CD4-positive, alpha-beta memory T cell (primary cell): ENCODE data around the gene PRPS2. TPM values are rescaled to one million over a fixed set of nuclear protein-coding genes. Genes with fewer than 3 reads are reported as not detected.

Source experiments
- CTCF ChIA-PET: fragments of 350-600 bp; sonication (Branson Sonifier 250); formaldehyde crosslinking; loops from one replicate; lab custom pipeline; 2021; ENCODE audit warnings: inconsistent platforms; ENCODE audit not compliant: partially characterized antibody; lab: Charles Lee
- POLR2A ChIA-PET: fragments of 350-600 bp; sonication (Branson Sonifier 250); formaldehyde crosslinking; loops from one replicate; lab custom pipeline; 2021; ENCODE audit not compliant: partially characterized antibody; lab: Charles Lee
- DNase-seq, 5 donors: peaks; one replicate each; pipeline versions ENCODE4 v3.0.0 to v3.0.0-alpha.2; 2020 to 2022; ENCODE audit warnings: mixed read lengths in 1 of 5
- H3K27ac ChIP-seq: one replicate; pipeline ENCODE4 v1.7.0; 2013; ENCODE audit warnings: low read depth, low read length
- H3K27me3 ChIP-seq: 2 replicates; pipeline ENCODE4 v1.7.0; 2013; ENCODE audit warnings: mild to moderate bottlenecking, low read length, moderate library complexity; ENCODE audit not compliant: insufficient read depth
- H3K36me3 ChIP-seq: 2 replicates; pipeline ENCODE4 v1.7.0; 2013; ENCODE audit warnings: mild to moderate bottlenecking, low read length, moderate library complexity; ENCODE audit not compliant: insufficient read depth
- H3K4me1 ChIP-seq: 2 replicates; pipeline ENCODE4 v1.7.0; 2013; ENCODE audit warnings: mild to moderate bottlenecking, low read length, moderate library complexity; ENCODE audit not compliant: insufficient read depth
- H3K4me3 ChIP-seq, 2 donors: one replicate each; pipeline ENCODE4 v1.7.0; 2013; ENCODE audit warnings: low read length in 2 of 2, mild to moderate bottlenecking in 1 of 2
- H3K9me3 ChIP-seq, 2 donors: one replicate each; pipeline ENCODE4 v1.7.0; 2013; ENCODE audit warnings: low read length in 2 of 2, control low read depth in 1 of 2; ENCODE audit not compliant: control insufficient read depth in 1 of 2
- H3K27ac Mint-ChIP-seq, 7 donors: one replicate each; pipeline ENCODE4 v1.8.0; 2020 to 2021; ENCODE audit warnings: mixed read lengths in 7 of 7, mild to moderate bottlenecking in 6 of 7, inconsistent platforms in 3 of 7, moderate library complexity in 3 of 7
- H3K27me3 Mint-ChIP-seq, 2 donors: one replicate each; pipeline ENCODE4 v1.8.0; 2020 to 2021; ENCODE audit warnings: mixed read lengths in 2 of 2
- H3K36me3 Mint-ChIP-seq, 2 donors: one replicate each; pipeline ENCODE4 v1.8.0; 2020 to 2021; ENCODE audit warnings: mixed read lengths in 2 of 2, inconsistent platforms in 1 of 2, mild to moderate bottlenecking in 1 of 2
- H3K4me1 Mint-ChIP-seq, 4 donors: one replicate each; pipeline ENCODE4 v1.8.0; 2020 to 2021; ENCODE audit warnings: mixed read lengths in 4 of 4, mild to moderate bottlenecking in 1 of 4
- H3K4me3 Mint-ChIP-seq, 8 donors: one replicate each; pipeline ENCODE4 v1.8.0; 2020 to 2021; ENCODE audit warnings: mixed read lengths in 8 of 8, mild to moderate bottlenecking in 7 of 8, moderate library complexity in 6 of 8, inconsistent platforms in 3 of 8
- H3K9me3 Mint-ChIP-seq, 8 donors: one replicate each; pipeline ENCODE4 v1.8.0; 2020 to 2021; ENCODE audit warnings: mixed read lengths in 8 of 8, mild to moderate bottlenecking in 5 of 8, inconsistent platforms in 3 of 8, moderate library complexity in 1 of 8
- intact Hi-C: fragments of 100-400 bp; cut with micrococcal nuclease; formaldehyde crosslinking; loops from one replicate; pipeline ENCODE4 v1.15.1; 2023
- polyA plus RNA-seq, 2 donors: library from polyadenylated mRNA; unstranded; fragments of 300-500 nt; fragmentation: Illumina TruSeq; gene quantifications; one replicate each; pipeline ENCODE4 v1.2.3, GENCODE V29; 2021
- total RNA-seq, 2 experiments: library from RNA; stranded (reverse); gene quantifications; one replicate each; pipeline ENCODE4 v1.2.3, GENCODE V29; 2021

Gene PRPS2
- total and polyA plus RNA-seq, 4 experiments from 2014 or later = 26.5 to 49.4 (median 29.1) TPM

GRCh38 chrX:12768491-12768890 is 22.7 kb upstream of the PRPS2 start:
- H3K4me3 ChIP-seq = no peak overlapping the region
- intact Hi-C loops = no loop called here
- no peak overlapping the region for H3K4me3 Mint-ChIP-seq

GRCh38 chrX:12770440-12770839 is 20.8 kb upstream of the PRPS2 start:
- H3K36me3 Mint-ChIP-seq = no peaks in the 10 kb centered on the region
- peaks cover 10 to 11% of the 10 kb centered on the region in 2 donors for H3K27me3 Mint-ChIP-seq
- H3K36me3 ChIP-seq = no peaks in the 10 kb centered on the region
- H3K27me3 ChIP-seq = no peaks in the 10 kb centered on the region
- CTCF ChIA-PET = interaction anchor here (0.9 to 4.0 kb wide), 6 partner anchors 8 to 1627 kb away, joined by 3 to 36 read pairs (median 4); partner anchors contain the start of gene PRPS2
- no peak overlapping the region for H3K4me3 ChIP-seq
- H3K27ac Mint-ChIP-seq = peak overlapping the region in 1 of 7 donors; percentile 56
- H3K27ac ChIP-seq = no peak overlapping the region
- POLR2A ChIA-PET = interaction anchor here (1.3 kb wide), 1 partner anchor 21 kb away, joined by 4 read pairs; the partner anchor contains the start of gene PRPS2
- H3K4me1 ChIP-seq = peaks cover 9% of the 10 kb centered on the region
- H3K9me3 Mint-ChIP-seq = no peaks in the 10 kb centered on the region
- H3K4me1 Mint-ChIP-seq = peaks cover 4 to 13% (median 8%) of the 10 kb centered on the region in 4 donors
- peak in 4 of 5 donors; percentile 21 to 27 (median 25) for DNase-seq
- H3K9me3 ChIP-seq = no peaks in the 10 kb centered on the region
- no peak overlapping the region for H3K4me3 Mint-ChIP-seq
- intact Hi-C loops = loop anchor here (1.0 kb wide), 1 partner anchor 1626 kb away; no protein-coding TSS in a partner anchor

More at GRCh38 chrX:12768491-12768890, 22.7 kb upstream of the PRPS2 start:
- H3K36me3 Mint-ChIP-seq = no peaks in the 10 kb centered on the region
- Histone ChIP-seq H3K27ac (no peak overlapping the region), H3K4me1 (peaks cover 9% of the 10 kb centered on the region), H3K36me3 (no peaks in the 10 kb centered on the region), H3K27me3 (no peaks in the 10 kb centered on the region), H3K9me3 (no peaks in the 10 kb centered on the region)
- DNase-seq = no peak
- H3K27me3 Mint-ChIP-seq = peaks cover 8 to 12% of the 10 kb centered on the region in 2 donors
- no peak overlapping the region for H3K27ac Mint-ChIP-seq
- H3K9me3 Mint-ChIP-seq = no peaks in the 10 kb centered on the region
- ChIA-PET POLR2A (no interaction called here), CTCF (no interaction called here)
- peaks cover 4 to 13% (median 8%) of the 10 kb centered on the region in 4 donors for H3K4me1 Mint-ChIP-seq

DNA sequence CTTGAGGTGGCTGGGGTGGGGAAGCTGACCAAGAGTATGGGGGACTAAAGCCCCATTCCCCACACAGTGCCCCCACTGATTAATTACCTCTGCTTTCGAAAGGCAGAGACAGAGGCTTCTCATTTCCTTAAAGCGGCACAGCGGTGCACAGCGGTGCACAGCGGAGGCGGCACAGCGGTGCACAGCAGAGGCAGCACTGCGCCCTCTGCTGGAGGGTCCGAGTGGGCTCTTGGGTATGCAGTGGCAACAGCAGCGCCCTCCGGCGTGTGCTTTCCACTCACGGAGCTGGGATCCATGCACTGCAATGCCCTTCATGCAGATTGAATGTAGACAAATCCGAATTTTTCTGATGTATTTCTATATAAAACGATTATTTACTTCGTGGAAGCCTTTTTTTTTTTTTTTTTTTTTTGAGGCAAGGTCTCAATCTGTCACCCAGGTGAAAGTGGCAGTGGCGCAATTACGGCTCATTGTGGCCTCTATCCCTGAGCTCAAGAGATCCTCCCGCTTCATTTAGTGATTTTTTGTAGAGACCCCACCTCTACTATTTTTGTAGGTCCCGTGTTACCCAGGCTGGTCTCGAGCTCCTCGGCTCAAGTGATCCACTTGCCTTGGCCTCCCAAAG is 19.7 kb upstream of the PRPS2 start:
- Histone ChIP-seq H3K27me3 (no peaks in the 10 kb centered on the region), H3K4me3 (no peak overlapping the region), H3K27ac (no peak overlapping the region), H3K9me3 (no peaks in the 10 kb centered on the region), H3K36me3 (no peaks in the 10 kb centered on the region), H3K4me1 (peaks cover 9% of the 10 kb centered on the region)
- CTCF ChIA-PET = interaction anchor here (0.6 to 4.0 kb wide), 17 partner anchors 10 to 1622 kb away, joined by 3 to 36 read pairs (median 5); partner anchors contain the start of gene PRPS2
- POLR2A ChIA-PET = interaction anchor here (0.8 kb wide), 1 partner anchor 20 kb away, joined by 3 read pairs; the partner anchor contains the start of gene PRPS2
- peak overlapping the region in 1 of 7 donors; percentile 48 for H3K27ac Mint-ChIP-seq
- peak; percentile 61 to 73 (median 62) for DNase-seq
- peak overlapping the region in 2 of 8 donors; percentile 4 to 31 for H3K4me3 Mint-ChIP-seq
- intact Hi-C loops = no loop called here
- H3K27me3 Mint-ChIP-seq = peaks cover 10 to 14% of the 10 kb centered on the region in 2 donors
- no peaks in the 10 kb centered on the region for H3K9me3 Mint-ChIP-seq
- no peaks in the 10 kb centered on the region for H3K36me3 Mint-ChIP-seq
- H3K4me1 Mint-ChIP-seq = peaks cover 4 to 13% (median 8%) of the 10 kb centered on the region in 4 donors

- Mint-ChIP-seq H3K36me3 (no peaks in the 10 kb centered on the region), H3K4me3 (no peak overlapping the region), H3K4me1 (no peaks in the 10 kb centered on the region), H3K27ac (no peak overlapping the region), H3K27me3 (peaks cover 4 to 7% of the 10 kb centered on the region in 2 donors), H3K9me3 (no peaks in the 10 kb centered on the region)
- DNase-seq = no peak
- Histone ChIP-seq H3K36me3 (no peaks in the 10 kb centered on the region), H3K9me3 (no peaks in the 10 kb centered on the region), H3K27me3 (no peaks in the 10 kb centered on the region), H3K4me3 (no peak overlapping the region), H3K4me1 (no peaks in the 10 kb centered on the region), H3K27ac (no peak overlapping the region)
- ChIA-PET CTCF (interaction anchor here (1.4 kb wide), 1 partner anchor 8 kb away, joined by 4 read pairs; no protein-coding TSS in a partner anchor), POLR2A (no interaction called here)
- intact Hi-C loops = no loop called here
Measured at GRCh38 chrX:12777670-12778069, 13.5 kb upstream of the PRPS2 start.

DNA sequence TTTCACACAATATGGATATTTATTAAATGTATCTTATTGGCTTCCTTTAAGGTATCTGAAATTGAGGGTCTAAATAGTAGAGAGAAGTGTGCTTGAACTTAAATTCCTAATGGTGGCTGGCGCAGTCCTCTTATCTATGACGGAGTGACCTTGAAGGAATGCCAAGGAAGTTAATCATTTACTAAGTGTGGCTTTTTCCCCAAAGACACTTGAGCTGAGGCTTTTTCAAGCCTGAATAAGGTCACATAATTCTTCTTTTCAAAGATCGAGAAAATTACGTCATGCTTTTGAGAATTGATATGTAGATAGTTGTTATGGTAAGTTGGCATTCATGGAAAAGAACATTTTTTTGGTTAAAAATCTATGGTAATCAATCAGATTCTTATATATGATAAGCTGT is 11.7 kb upstream of the PRPS2 start:
- no peaks in the 10 kb centered on the region for H3K4me1 Mint-ChIP-seq
- H3K27ac Mint-ChIP-seq = no peak overlapping the region
- ChIA-PET CTCF (no interaction called here), POLR2A (no interaction called here)
- no peaks in the 10 kb centered on the region for H3K9me3 ChIP-seq
- no peaks in the 10 kb centered on the region for H3K27me3 ChIP-seq
- intact Hi-C loops = no loop called here
- no peaks in the 10 kb centered on the region for H3K9me3 Mint-ChIP-seq
- H3K27ac ChIP-seq = no peak overlapping the region
- no peaks in the 10 kb centered on the region for H3K36me3 ChIP-seq
- peaks cover 1 to 2% of the 10 kb centered on the region in 2 donors for H3K27me3 Mint-ChIP-seq
- no peaks in the 10 kb centered on the region for H3K4me1 ChIP-seq
- H3K4me3 Mint-ChIP-seq = no peak overlapping the region
- no peaks in the 10 kb centered on the region for H3K36me3 Mint-ChIP-seq
- no peak for DNase-seq
- no peak overlapping the region for H3K4me3 ChIP-seq

- Histone ChIP-seq H3K36me3 (no peaks in the 10 kb centered on the region), H3K27me3 (no peaks in the 10 kb centered on the region), H3K9me3 (no peaks in the 10 kb centered on the region), H3K4me3 (no peak overlapping the region), H3K4me1 (peaks cover 21% of the 10 kb centered on the region), H3K27ac (no peak overlapping the region)
- no peak overlapping the region for H3K4me3 Mint-ChIP-seq
- intact Hi-C loops = no loop called here
- no peaks in the 10 kb centered on the region for H3K36me3 Mint-ChIP-seq
- H3K27me3 Mint-ChIP-seq = no peaks in the 10 kb centered on the region
- no peak overlapping the region for H3K27ac Mint-ChIP-seq
- POLR2A ChIA-PET = no interaction called here
- H3K4me1 Mint-ChIP-seq = peaks cover 11 to 26% (median 19%) of the 10 kb centered on the region in 4 donors
- CTCF ChIA-PET = no interaction called here
- DNase-seq = no peak
- H3K9me3 Mint-ChIP-seq = peaks cover 0 to 3% (median 0%) of the 10 kb centered on the region in 8 donors
Measured at GRCh38 chrX:12788645-12789044, 2.6 kb upstream of the PRPS2 start.

GRCh38 chrX:12789976-12790375 is 1.2 kb upstream of the PRPS2 start:
- Histone ChIP-seq H3K27me3 (no peaks in the 10 kb centered on the region), H3K9me3 (no peaks in the 10 kb centered on the region), H3K36me3 (no peaks in the 10 kb centered on the region), H3K27ac (no peak overlapping the region), H3K4me3 (no peak overlapping the region), H3K4me1 (peaks cover 22% of the 10 kb centered on the region)
- ChIA-PET POLR2A (no interaction called here), CTCF (interaction anchor here (4.7 kb wide), 1 partner anchor 19 kb away, joined by 36 read pairs; no protein-coding TSS in a partner anchor)
- Mint-ChIP-seq H3K27ac (peak overlapping the region in 1 of 7 donors; percentile 67), H3K36me3 (no peaks in the 10 kb centered on the region), H3K4me1 (peaks cover 11 to 33% (median 19%) of the 10 kb centered on the region in 4 donors), H3K27me3 (no peaks in the 10 kb centered on the region), H3K9me3 (peaks cover 0 to 5% (median 0%) of the 10 kb centered on the region in 8 donors), H3K4me3 (peak overlapping the region; percentile 87 to 91 (median 88))
- intact Hi-C loops = loop anchor here (10.0 kb wide), 3 partner anchors 305 to 1245 kb away; no protein-coding TSS in a partner anchor
- no peak for DNase-seq
